ENCODE measurements around the gene GPR179. TPM values are rescaled to one million over a fixed set of nuclear protein-coding genes. Genes with fewer than 3 reads are reported as not detected.

Gene GPR179
- total RNA-seq, 1 experiment from 2014 or later: 0.05 TPM

DNA sequence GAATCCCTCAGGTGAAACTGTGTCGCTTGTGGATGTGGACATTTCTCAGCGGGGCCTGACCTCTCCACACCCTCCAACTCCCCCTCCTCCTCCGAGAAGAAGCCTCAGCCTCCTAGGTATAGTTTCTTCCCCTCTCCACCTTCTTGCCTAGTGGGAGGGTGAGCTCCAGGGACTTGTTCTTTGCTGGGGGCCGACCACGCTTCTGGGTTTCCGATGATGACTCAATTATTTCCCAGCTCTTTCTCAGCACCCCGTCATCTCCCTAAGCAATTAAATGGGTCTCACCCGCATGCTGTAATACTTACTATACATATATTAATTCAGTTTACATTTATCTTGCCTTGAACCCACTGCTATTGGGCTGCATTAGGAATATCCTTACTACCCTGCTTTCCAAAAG is 21.0 kb upstream of the GPR179 start:
- H3K36me3 ChIP-seq (ENCODE audit: control insufficient read depth, insufficient read depth, low read length): no peaks in the 10 kb centered on the region
- H3K27me3 Mint-ChIP-seq (ENCODE audit: insufficient read depth, unreplicated experiment): no peaks in the 10 kb centered on the region
- no TSS peak for BruUV-seq (replicated peaks)

DNA sequence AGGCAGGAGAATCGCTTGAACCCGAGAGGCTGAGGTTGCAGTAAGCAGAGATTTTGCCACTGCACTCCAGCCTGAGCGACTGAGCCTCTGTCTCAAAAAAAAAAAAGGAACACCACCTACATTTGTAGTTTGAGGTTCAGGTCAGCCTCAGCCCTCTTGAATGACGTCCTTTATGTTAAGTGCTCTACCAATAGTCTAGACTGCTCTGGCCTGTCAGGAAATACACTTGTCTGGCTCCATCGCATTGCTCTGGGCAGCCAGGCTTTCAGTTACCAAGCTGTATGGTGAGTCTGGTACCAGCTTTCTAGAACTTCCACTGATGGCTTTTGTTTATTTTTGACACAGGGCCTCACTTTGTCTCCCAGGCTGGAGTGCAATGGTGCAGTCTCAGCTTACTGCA is 19.3 kb upstream of the GPR179 start:
- no peak overlapping the region for H3K27ac Mint-ChIP-seq (ENCODE audit: unreplicated experiment)
- H3K4me1 Mint-ChIP-seq (ENCODE audit: low read depth, unreplicated experiment): peaks cover 22% of the 10 kb centered on the region
- ChIA-PET CTCF (interaction anchor here (1.6 kb wide), 1 partner anchor 14 kb away, joined by 5 read pairs; no protein-coding TSS in a partner anchor), POLR2A (no interaction called here)
- peaks cover 10% of the 10 kb centered on the region for H3K4me1 ChIP-seq
- no TSS peak for BruUV-seq (replicated peaks)
- H3K9me3 Mint-ChIP-seq (ENCODE audit: unreplicated experiment): no peaks in the 10 kb centered on the region
- intact Hi-C loops (cut with micrococcal nuclease; ENCODE audit: unreplicated experiment): no loop called here
- no peaks in the 10 kb centered on the region for H3K9me3 ChIP-seq
- DNase-seq: no peak
- H3K4me3 ChIP-seq (ENCODE audit: low read depth, low read length): no peak overlapping the region
- no peaks in the 10 kb centered on the region for H3K36me3 ChIP-seq (ENCODE audit: control insufficient read depth, insufficient read depth, low read length)
- TF ChIP-seq, protein P1, sequence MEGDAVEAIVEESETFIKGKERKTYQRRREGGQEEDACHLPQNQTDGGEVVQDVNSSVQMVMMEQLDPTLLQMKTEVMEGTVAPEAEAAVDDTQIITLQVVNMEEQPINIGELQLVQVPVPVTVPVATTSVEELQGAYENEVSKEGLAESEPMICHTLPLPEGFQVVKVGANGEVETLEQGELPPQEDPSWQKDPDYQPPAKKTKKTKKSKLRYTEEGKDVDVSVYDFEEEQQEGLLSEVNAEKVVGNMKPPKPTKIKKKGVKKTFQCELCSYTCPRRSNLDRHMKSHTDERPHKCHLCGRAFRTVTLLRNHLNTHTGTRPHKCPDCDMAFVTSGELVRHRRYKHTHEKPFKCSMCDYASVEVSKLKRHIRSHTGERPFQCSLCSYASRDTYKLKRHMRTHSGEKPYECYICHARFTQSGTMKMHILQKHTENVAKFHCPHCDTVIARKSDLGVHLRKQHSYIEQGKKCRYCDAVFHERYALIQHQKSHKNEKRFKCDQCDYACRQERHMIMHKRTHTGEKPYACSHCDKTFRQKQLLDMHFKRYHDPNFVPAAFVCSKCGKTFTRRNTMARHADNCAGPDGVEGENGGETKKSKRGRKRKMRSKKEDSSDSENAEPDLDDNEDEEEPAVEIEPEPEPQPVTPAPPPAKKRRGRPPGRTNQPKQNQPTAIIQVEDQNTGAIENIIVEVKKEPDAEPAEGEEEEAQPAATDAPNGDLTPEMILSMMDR (IDR thresholded peaks at IDR 0.05; ENCODE audit: insufficient read depth in 1 of 2, low read depth in 1 of 2, low read length in 1 of 2, severe bottlenecking in 1 of 2, unreplicated experiment in 1 of 2): no peak
- H3K27me3 ChIP-seq (replicated peaks; ENCODE audit: control insufficient read depth, insufficient read depth, low read length): no peaks in the 10 kb centered on the region
- no peaks in the 10 kb centered on the region for H3K27me3 Mint-ChIP-seq (ENCODE audit: insufficient read depth, unreplicated experiment)
- H3K36me3 Mint-ChIP-seq (ENCODE audit: insufficient read depth, unreplicated experiment): peaks cover 31% of the 10 kb centered on the region
- H3K4me3 Mint-ChIP-seq (ENCODE audit: unreplicated experiment): no peak overlapping the region

More for the DNA sequence above, 21.0 kb upstream of the GPR179 start:
- Histone ChIP-seq H3K27me3 (replicated peaks; ENCODE audit: control insufficient read depth, insufficient read depth, low read length) (no peaks in the 10 kb centered on the region), H3K4me3 (ENCODE audit: low read depth, low read length) (no peak overlapping the region), H3K9me3 (no peaks in the 10 kb centered on the region), H3K4me1 (no peaks in the 10 kb centered on the region)
- no peak overlapping the region for H3K4me3 Mint-ChIP-seq (ENCODE audit: unreplicated experiment)
- ChIA-PET POLR2A (no interaction called here), CTCF (no interaction called here)
- H3K9me3 Mint-ChIP-seq (ENCODE audit: unreplicated experiment): no peaks in the 10 kb centered on the region
- intact Hi-C loops (cut with micrococcal nuclease; ENCODE audit: unreplicated experiment): no loop called here
- TF ChIP-seq, protein P1 (IDR thresholded peaks at IDR 0.05; ENCODE audit: insufficient read depth in 1 of 2, low read depth in 1 of 2, low read length in 1 of 2, severe bottlenecking in 1 of 2, unreplicated experiment in 1 of 2): no peak
- H3K4me1 Mint-ChIP-seq (ENCODE audit: low read depth, unreplicated experiment): peaks cover 11% of the 10 kb centered on the region
- H3K27ac Mint-ChIP-seq (ENCODE audit: unreplicated experiment): no peak overlapping the region
- H3K36me3 Mint-ChIP-seq (ENCODE audit: insufficient read depth, unreplicated experiment): peaks cover 44% of the 10 kb centered on the region
- DNase-seq: no peak

DNA sequence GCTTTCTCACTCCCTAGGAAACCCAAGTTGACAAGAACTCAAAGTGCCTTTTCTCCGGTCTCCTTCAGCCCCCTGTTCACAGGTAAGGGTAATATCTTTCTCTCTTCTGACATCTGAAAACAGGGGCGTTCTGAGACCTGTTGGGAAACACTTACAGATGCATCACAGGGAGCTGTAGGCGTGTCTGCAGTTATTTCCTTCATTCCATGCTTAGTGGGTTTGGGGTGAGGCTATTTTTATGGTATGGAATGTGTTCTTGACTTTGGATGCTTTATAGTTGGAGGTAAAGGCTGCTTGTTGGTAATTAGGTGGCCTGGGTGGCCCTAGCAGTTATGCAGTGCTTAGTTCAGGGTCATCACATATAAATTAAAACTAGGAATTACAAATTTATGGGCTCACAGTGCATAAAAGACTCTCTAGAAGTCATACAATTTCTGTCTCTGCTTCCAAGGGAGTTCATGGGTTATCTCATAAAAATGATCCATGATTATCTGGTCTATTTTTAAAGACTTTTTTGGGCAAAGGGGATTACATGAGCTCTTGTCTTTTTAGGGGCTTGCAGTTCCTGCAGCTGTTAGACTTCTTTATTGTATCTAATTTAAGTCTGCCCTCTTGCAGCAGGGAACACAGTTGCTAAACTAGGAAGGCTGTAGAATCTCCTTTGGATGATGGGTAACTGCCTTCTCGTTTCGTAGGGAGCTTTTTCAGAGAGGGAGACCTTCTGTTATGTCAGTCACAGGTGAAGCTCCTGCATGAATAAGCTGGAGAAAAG is 18.1 kb upstream of the GPR179 start:
- Mint-ChIP-seq H3K4me1 (ENCODE audit: low read depth, unreplicated experiment) (peaks cover 28% of the 10 kb centered on the region), H3K36me3 (ENCODE audit: insufficient read depth, unreplicated experiment) (peaks cover 24% of the 10 kb centered on the region), H3K4me3 (ENCODE audit: unreplicated experiment) (no peak overlapping the region), H3K27ac (ENCODE audit: unreplicated experiment) (no peak overlapping the region), H3K9me3 (ENCODE audit: unreplicated experiment) (no peaks in the 10 kb centered on the region), H3K27me3 (ENCODE audit: insufficient read depth, unreplicated experiment) (no peaks in the 10 kb centered on the region)
- no peaks in the 10 kb centered on the region for H3K36me3 ChIP-seq (ENCODE audit: control insufficient read depth, insufficient read depth, low read length)
- no peaks in the 10 kb centered on the region for H3K27me3 ChIP-seq (replicated peaks; ENCODE audit: control insufficient read depth, insufficient read depth, low read length)
- no peak overlapping the region for H3K4me3 ChIP-seq (ENCODE audit: low read depth, low read length)
- no TSS peak for BruUV-seq (replicated peaks)
- H3K4me1 ChIP-seq: peaks cover 10% of the 10 kb centered on the region
- TF ChIP-seq, protein P1 (IDR thresholded peaks at IDR 0.05; ENCODE audit: insufficient read depth in 1 of 2, low read depth in 1 of 2, low read length in 1 of 2, severe bottlenecking in 1 of 2, unreplicated experiment in 1 of 2): no peak
- ChIA-PET CTCF (interaction anchor here (0.9 to 1.6 kb wide), 3 partner anchors 10 to 19 kb away, joined by 3 to 5 read pairs (median 3); partner anchors contain the start of gene SOCS7), POLR2A (interaction anchor here (0.6 to 1.2 kb wide), 2 partner anchors 11 to 133 kb away, joined by 4 read pairs; partner anchors contain the start of gene SOCS7)
- intact Hi-C loops (cut with micrococcal nuclease; ENCODE audit: unreplicated experiment): no loop called here
- no peaks in the 10 kb centered on the region for H3K9me3 ChIP-seq
- no peak for DNase-seq

Measured in Caco-2 (cell line).